A549 (cell line): ENCODE results near the gene WASHC1.
"Not testable (repeated sequence)": the region's sequence is repeated elsewhere in the genome, so short reads cannot be mapped to it uniquely, and the experiment has no call there.

Experiments
- BHLHE40 ChIP-seq: IDR thresholded peaks from 2 replicates; pipeline ENCODE4 v1.6.1; 2012; ENCODE audit warnings: low read depth, low read length, inconsistent platforms
- CBX8 ChIP-seq: fragments of 200-600 bp; sonication (generic); IDR thresholded peaks from 2 replicates; pipeline ENCODE4 v1.6.1; 2016
- CEBPB ChIP-seq, 2 experiments: fragments of >200 bp in 1 of 2; sonication (Bioruptor Twin) in 1 of 2; formaldehyde crosslinking in 1 of 2; IDR thresholded peaks; 2 replicates each; pipeline ENCODE4 v1.6.1; 2012 to 2016
- FOSB ChIP-seq: fragments of 250-450 bp; sonication (Bioruptor Pico); IDR thresholded peaks from 2 replicates; pipeline ENCODE4 v1.5.0; 2020; ENCODE audit warnings: mild to moderate bottlenecking, moderate library complexity
- MAFK ChIP-seq: fragments of 450-650 bp; IDR thresholded peaks from 2 replicates; pipeline ENCODE4 v1.6.1; 2014; ENCODE audit not compliant: partially characterized antibody
- NPAS2 ChIP-seq: fragments of 250-450 bp; sonication (Bioruptor Pico); IDR thresholded peaks from 2 replicates; pipeline ENCODE4 v1.8.0; 2022; ENCODE audit warnings: mild to moderate bottlenecking, moderate library complexity, borderline replicate concordance
- POLR2A ChIP-seq: IDR thresholded peaks from 2 replicates; pipeline ENCODE4 v1.6.1; 2012; ENCODE audit warnings: mild to moderate bottlenecking, low read length
- USF2 ChIP-seq: fragments of 450-650 bp; IDR thresholded peaks from 2 replicates; pipeline ENCODE4 v1.6.1; 2014; ENCODE audit warnings: antibody characterized with exemption
- TF ChIP-seq, protein P1 (sequence below): fragments of >200 bp; sonication (Bioruptor Twin); formaldehyde crosslinking; IDR thresholded peaks from 3 replicates; pipeline ENCODE4 v1.5.1; 2016

DNA sequence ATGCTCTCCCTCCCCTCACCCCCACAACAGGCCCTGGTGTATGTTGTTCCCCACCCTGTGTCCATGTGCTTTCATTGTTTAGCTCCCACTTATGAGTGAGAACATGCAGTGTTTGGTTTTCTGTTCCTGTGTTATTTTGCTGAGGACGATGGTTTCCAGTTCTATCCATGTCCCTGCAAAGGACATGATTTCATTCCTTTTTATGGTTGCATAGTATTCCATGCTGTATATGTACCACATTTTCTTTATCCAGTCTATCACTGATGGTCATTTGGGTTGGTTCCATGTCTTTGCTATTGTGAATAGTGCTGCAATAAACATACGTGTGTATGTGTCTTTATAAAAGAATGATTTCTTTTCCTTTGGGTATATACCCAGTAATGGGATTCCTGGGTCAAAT is 12.6 kb upstream of the WASHC1 start:
- TF ChIP-seq, protein P1, sequence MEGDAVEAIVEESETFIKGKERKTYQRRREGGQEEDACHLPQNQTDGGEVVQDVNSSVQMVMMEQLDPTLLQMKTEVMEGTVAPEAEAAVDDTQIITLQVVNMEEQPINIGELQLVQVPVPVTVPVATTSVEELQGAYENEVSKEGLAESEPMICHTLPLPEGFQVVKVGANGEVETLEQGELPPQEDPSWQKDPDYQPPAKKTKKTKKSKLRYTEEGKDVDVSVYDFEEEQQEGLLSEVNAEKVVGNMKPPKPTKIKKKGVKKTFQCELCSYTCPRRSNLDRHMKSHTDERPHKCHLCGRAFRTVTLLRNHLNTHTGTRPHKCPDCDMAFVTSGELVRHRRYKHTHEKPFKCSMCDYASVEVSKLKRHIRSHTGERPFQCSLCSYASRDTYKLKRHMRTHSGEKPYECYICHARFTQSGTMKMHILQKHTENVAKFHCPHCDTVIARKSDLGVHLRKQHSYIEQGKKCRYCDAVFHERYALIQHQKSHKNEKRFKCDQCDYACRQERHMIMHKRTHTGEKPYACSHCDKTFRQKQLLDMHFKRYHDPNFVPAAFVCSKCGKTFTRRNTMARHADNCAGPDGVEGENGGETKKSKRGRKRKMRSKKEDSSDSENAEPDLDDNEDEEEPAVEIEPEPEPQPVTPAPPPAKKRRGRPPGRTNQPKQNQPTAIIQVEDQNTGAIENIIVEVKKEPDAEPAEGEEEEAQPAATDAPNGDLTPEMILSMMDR: not testable (repeated sequence)
- TF ChIP-seq NPAS2 (CRISPR knock-in tag); CBX8; MAFK; FOSB (CRISPR knock-in tag); BHLHE40; USF2; CEBPB (IDR thresholded peaks at IDR 0.05); POLR2A: not testable (repeated sequence)
